OCI-LY7 (cell line): ENCODE data around the gene TMA7B. TPM values are rescaled to one million over a fixed set of nuclear protein-coding genes. Genes with fewer than 3 reads are reported as not detected.

Source experiments
- BruUV-seq: library from RNA; stranded (reverse); fragments of 400-500 nt; replicated peaks from 2 replicates; lab custom pipeline; 2021; lab: Mats Ljungman, UMichigan
- CTCF ChIA-PET: fragments of 300-600 bp; sonication (Branson Sonifier 250); formaldehyde crosslinking; loops from one replicate; lab custom pipeline; 2022; ENCODE audit warnings: antibody characterized with exemption; ENCODE audit not compliant: unreplicated experiment; lab: Charles Lee
- POLR2A ChIA-PET: fragments of 300-600 bp; sonication (Branson Sonifier 250); formaldehyde crosslinking; loops from one replicate; lab custom pipeline; 2022; ENCODE audit warnings: antibody characterized with exemption; lab: Charles Lee
- DNase-seq: peaks from one replicate; pipeline ENCODE4 v3.0.0-alpha.2; 2015; ENCODE audit warnings: low spot score
- H2AFZ ChIP-seq: fragments of 200-600 bp; sonication (generic), shearing (Covaris generic); 2 replicates; pipeline ENCODE4 v1.6.1; 2014; ENCODE audit warnings: mild to moderate bottlenecking, antibody characterized with exemption, low read length, moderate library complexity
- H3K27ac ChIP-seq: fragments of 200-600 bp; sonication (generic); 2 replicates; pipeline ENCODE4 v1.5.1; 2014; ENCODE audit warnings: mixed run types, low read depth, mild to moderate bottlenecking, moderate library complexity, low read length, inconsistent platforms; ENCODE audit not compliant: poor library complexity, severe bottlenecking
- H3K36me3 ChIP-seq: fragments of 200-600 bp; sonication (generic); 2 replicates; pipeline ENCODE4 v1.6.1; 2014; ENCODE audit warnings: mild to moderate bottlenecking, antibody characterized with exemption, low read length, moderate library complexity, mixed read lengths; ENCODE audit not compliant: insufficient read depth
- H3K4me1 ChIP-seq: fragments of 200-600 bp; sonication (generic); 2 replicates; pipeline ENCODE4 v1.5.1; 2014; ENCODE audit warnings: mild to moderate bottlenecking, low read length; ENCODE audit not compliant: insufficient read depth, poor library complexity, severe bottlenecking
- H3K4me2 ChIP-seq: fragments of 200-600 bp; sonication (generic); 2 replicates; pipeline ENCODE4 v1.6.1; 2014; ENCODE audit warnings: mild to moderate bottlenecking, low read length
- H3K4me3 ChIP-seq: fragments of 200-600 bp; sonication (generic); 2 replicates; pipeline ENCODE4 v1.5.1; 2014; ENCODE audit warnings: mild to moderate bottlenecking, low read depth, low read length; ENCODE audit not compliant: poor library complexity, severe bottlenecking
- H3K79me2 ChIP-seq: fragments of 200-600 bp; sonication (generic); 2 replicates; pipeline ENCODE4 v1.6.1; 2016; ENCODE audit warnings: low read depth, mild to moderate bottlenecking, low read length, moderate library complexity, mixed read lengths; ENCODE audit not compliant: insufficient read depth
- H3K9me2 ChIP-seq: fragments of 200-600 bp; sonication (generic); 2 replicates; pipeline ENCODE4 v1.6.1; 2016; ENCODE audit warnings: mild to moderate bottlenecking, low read length, mixed read lengths; ENCODE audit not compliant: insufficient read depth
- H3K9me3 ChIP-seq: fragments of 200-600 bp; sonication (generic); 2 replicates; pipeline ENCODE4 v1.6.1; 2014; ENCODE audit warnings: mild to moderate bottlenecking, mixed run types, low read length, mixed read lengths
- H4K20me1 ChIP-seq: fragments of 200-600 bp; sonication (generic); 2 replicates; pipeline ENCODE4 v1.6.1; 2014; ENCODE audit warnings: mild to moderate bottlenecking, antibody characterized with exemption, low read length, moderate library complexity, mixed read lengths; ENCODE audit not compliant: insufficient read depth
- EZH2phosphoT487 ChIP-seq: fragments of 200-600 bp; sonication (generic); IDR thresholded peaks from 2 replicates; pipeline ENCODE4 v1.6.1; 2018; ENCODE audit warnings: low read depth, borderline replicate concordance, mild to moderate bottlenecking, mixed run types, antibody characterized with exemption, low read length, moderate library complexity, mixed read lengths
- intact Hi-C: fragments of 100-400 bp; cut with micrococcal nuclease; formaldehyde crosslinking; loops from one replicate; pipeline ENCODE4 v1.10.0; 2022; ENCODE audit not compliant: unreplicated experiment
- total RNA-seq, 2 experiments: library from RNA; depleted of rRNA in 1 of 2; stranded (reverse); fragments of >200 nt in 1 of 2; shearing (Covaris generic) in 1 of 2; gene quantifications; 2 replicates each; pipeline ENCODE4 v1.2.3, GENCODE V29; 2014 to 2022
- TF ChIP-seq, protein P1 (sequence below): fragments of 200-600 bp; sonication (generic); conservative IDR thresholded peaks from 2 replicates; pipeline ENCODE4 v1.5.1; 2014; ENCODE audit warnings: mild to moderate bottlenecking, antibody characterized with exemption, low read length, moderate library complexity, mixed read lengths

TMA7B gene
- total RNA-seq, 2 experiments from 2014 or later, result not detected

DNA sequence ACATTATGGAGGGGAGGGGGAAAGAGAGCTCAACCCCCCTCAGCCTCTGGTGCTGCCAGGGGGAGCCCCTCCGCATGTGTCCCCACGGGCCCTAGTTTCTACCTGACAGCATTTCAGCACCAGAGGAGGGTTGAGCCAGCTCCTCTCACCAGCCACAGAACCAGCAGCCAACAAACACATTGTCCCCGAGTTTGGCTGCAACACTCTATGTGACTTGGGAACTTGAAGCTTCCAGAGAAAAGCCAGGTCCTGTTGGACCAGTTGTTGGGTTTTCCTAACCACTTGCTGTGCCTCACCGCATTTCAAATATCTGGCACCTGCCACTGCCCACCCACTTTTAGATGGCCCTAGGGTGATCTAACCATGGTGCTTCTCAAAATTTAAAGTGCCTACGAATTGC, 13.5 kb downstream of the TMA7B start:
- H3K27ac ChIP-seq, result no peak overlapping the region
- intact Hi-C loops, result no loop called here
- DNase-seq, result no peak
- ChIA-PET CTCF (no interaction called here), POLR2A (no interaction called here)
- H3K4me3 ChIP-seq, result no peak overlapping the region
- no TSS peak for BruUV-seq
- H2AFZ ChIP-seq, result no peak overlapping the region
- no peaks in the 10 kb centered on the region for H4K20me1 ChIP-seq
- H3K4me1 ChIP-seq, result no peaks in the 10 kb centered on the region
- no peaks in the 10 kb centered on the region for H3K9me2 ChIP-seq
- H3K9me3 ChIP-seq, result no peaks in the 10 kb centered on the region
- H3K4me2 ChIP-seq, result no peak overlapping the region
- H3K36me3 ChIP-seq, result no peaks in the 10 kb centered on the region
- no peak for TF ChIP-seq EZH2phosphoT487
- TF ChIP-seq, protein P1, sequence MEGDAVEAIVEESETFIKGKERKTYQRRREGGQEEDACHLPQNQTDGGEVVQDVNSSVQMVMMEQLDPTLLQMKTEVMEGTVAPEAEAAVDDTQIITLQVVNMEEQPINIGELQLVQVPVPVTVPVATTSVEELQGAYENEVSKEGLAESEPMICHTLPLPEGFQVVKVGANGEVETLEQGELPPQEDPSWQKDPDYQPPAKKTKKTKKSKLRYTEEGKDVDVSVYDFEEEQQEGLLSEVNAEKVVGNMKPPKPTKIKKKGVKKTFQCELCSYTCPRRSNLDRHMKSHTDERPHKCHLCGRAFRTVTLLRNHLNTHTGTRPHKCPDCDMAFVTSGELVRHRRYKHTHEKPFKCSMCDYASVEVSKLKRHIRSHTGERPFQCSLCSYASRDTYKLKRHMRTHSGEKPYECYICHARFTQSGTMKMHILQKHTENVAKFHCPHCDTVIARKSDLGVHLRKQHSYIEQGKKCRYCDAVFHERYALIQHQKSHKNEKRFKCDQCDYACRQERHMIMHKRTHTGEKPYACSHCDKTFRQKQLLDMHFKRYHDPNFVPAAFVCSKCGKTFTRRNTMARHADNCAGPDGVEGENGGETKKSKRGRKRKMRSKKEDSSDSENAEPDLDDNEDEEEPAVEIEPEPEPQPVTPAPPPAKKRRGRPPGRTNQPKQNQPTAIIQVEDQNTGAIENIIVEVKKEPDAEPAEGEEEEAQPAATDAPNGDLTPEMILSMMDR, result no peak
- no peaks in the 10 kb centered on the region for H3K79me2 ChIP-seq

DNA sequence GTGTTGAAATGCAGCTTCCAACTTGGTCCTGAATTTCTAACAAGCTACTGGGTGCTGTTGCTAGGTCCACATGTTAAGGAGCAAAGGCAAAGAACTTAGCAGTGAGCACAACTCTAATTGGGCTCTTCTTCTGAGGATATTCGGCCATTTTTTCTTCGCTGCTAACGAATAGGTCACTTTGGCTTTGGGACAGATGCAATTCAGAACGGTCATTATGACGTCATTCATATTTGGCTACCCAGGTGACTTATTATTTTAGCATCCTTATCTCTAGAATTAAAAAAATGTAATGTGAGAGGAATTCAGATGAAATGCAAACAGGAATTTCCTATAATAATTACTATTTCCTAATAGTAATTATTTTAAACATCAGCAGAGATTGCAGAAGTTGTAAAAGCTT, 13.9 kb downstream of the TMA7B start:
- Histone ChIP-seq H4K20me1 (no peaks in the 10 kb centered on the region), H3K36me3 (no peaks in the 10 kb centered on the region), H3K4me1 (no peaks in the 10 kb centered on the region), H3K9me2 (no peaks in the 10 kb centered on the region), H2AFZ (no peak overlapping the region), H3K9me3 (no peaks in the 10 kb centered on the region), H3K4me2 (no peak overlapping the region), H3K79me2 (no peaks in the 10 kb centered on the region), H3K4me3 (no peak overlapping the region), H3K27ac (no peak overlapping the region)
- intact Hi-C loops, result no loop called here
- ChIA-PET POLR2A (no interaction called here), CTCF (no interaction called here)
- TF ChIP-seq, protein P1, result no peak
- no peak for TF ChIP-seq EZH2phosphoT487
- BruUV-seq, result no TSS peak
- no peak for DNase-seq

DNA sequence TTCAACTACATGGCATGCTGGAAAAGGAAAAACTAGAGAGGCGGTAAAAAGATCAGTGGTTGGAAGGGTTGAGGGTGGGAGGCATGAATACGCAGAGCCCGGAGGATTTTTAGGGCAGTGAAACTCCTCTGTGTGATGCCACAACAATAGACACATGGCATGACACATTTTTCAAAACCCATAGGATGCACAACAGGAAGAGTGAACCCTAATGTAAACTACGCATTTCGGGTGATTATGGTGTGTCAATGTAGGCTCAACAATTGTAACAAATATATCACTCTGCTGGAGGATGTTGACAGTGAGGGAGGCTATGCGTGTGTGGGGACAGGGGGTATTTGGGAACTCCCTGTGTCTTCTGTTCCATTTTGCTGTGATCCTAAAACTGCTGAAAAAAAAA, 18.9 kb downstream of the TMA7B start:
- H3K9me2 ChIP-seq, result no peaks in the 10 kb centered on the region
- no TSS peak for BruUV-seq

More for the DNA sequence above, 18.9 kb downstream of the TMA7B start:
- CTCF ChIA-PET, result no interaction called here
- Histone ChIP-seq H3K9me3 (no peaks in the 10 kb centered on the region), H4K20me1 (no peaks in the 10 kb centered on the region), H3K79me2 (no peaks in the 10 kb centered on the region), H3K4me1 (no peaks in the 10 kb centered on the region), H3K36me3 (no peaks in the 10 kb centered on the region), H3K4me3 (no peak overlapping the region), H2AFZ (no peak overlapping the region), H3K4me2 (no peak overlapping the region), H3K27ac (no peak overlapping the region)
- TF ChIP-seq, protein P1, result no peak
- TF ChIP-seq EZH2phosphoT487, result no peak
- POLR2A ChIA-PET, result interaction anchor here (0.6 kb wide), 1 partner anchor 222 kb away, joined by 6 read pairs; no protein-coding TSS in a partner anchor
- intact Hi-C loops, result no loop called here
- no peak for DNase-seq
